GM10266 (cell line): ENCODE data around the gene NFIA.

Source experiments
- DNase-seq: peaks from one replicate; pipeline ENCODE4 v3.0.0; 2012; ENCODE audit errors: extremely low spot score
- TF ChIP-seq, protein P1 (sequence below): IDR thresholded peaks from 2 replicates; pipeline ENCODE4 v1.5.1; 2012; ENCODE audit warnings: mild to moderate bottlenecking, low read depth; ENCODE audit not compliant: control insufficient read depth, insufficient read depth; ENCODE audit errors: missing control alignments

The NFIA gene

DNA sequence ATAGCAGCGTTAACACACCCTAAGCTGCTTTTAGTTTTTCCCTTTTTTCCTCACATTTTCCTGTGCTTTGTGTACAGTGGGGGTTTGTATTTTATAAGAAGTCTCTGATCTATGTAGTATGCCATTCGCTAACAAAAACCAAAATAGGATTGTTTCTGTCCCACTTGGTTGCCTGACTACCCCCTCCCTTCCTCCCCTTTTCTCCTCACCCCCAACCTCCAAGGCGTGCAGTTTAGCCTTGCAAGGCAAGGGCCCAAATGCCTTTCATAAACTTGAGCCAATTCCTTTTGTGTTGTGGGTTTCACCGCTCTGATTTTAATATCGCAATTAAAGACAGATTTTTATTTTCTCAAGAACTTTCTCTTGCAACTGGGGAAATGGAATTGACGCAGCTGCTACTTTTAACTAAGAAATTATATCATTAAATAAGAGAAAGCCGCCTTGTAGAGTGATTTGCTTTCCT, 365.6 kb downstream of the NFIA start:
- TF ChIP-seq, protein P1, sequence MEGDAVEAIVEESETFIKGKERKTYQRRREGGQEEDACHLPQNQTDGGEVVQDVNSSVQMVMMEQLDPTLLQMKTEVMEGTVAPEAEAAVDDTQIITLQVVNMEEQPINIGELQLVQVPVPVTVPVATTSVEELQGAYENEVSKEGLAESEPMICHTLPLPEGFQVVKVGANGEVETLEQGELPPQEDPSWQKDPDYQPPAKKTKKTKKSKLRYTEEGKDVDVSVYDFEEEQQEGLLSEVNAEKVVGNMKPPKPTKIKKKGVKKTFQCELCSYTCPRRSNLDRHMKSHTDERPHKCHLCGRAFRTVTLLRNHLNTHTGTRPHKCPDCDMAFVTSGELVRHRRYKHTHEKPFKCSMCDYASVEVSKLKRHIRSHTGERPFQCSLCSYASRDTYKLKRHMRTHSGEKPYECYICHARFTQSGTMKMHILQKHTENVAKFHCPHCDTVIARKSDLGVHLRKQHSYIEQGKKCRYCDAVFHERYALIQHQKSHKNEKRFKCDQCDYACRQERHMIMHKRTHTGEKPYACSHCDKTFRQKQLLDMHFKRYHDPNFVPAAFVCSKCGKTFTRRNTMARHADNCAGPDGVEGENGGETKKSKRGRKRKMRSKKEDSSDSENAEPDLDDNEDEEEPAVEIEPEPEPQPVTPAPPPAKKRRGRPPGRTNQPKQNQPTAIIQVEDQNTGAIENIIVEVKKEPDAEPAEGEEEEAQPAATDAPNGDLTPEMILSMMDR: no peak
- DNase-seq: no peak

DNA sequence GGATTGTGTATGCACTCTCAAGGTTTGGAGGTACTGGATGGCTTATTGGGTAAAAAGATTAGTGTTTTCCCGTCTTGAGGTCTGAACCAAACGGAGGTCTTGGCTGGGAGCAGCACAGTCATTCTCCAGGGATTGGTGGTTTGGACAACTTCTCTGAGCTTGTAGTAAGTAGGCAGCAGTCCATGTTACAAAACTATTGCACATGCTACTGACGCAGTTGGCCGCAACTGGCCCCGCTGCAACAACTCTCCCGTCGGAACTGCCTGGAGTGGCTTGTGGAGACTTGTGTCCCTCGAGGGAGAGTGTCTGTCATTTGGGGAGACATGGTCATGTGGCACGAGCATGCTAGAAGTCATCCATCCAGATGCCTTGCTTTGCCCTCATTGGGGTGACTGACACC, 366.6 kb downstream of the NFIA start:
- TF ChIP-seq, protein P1: no peak
- no peak for DNase-seq

DNA sequence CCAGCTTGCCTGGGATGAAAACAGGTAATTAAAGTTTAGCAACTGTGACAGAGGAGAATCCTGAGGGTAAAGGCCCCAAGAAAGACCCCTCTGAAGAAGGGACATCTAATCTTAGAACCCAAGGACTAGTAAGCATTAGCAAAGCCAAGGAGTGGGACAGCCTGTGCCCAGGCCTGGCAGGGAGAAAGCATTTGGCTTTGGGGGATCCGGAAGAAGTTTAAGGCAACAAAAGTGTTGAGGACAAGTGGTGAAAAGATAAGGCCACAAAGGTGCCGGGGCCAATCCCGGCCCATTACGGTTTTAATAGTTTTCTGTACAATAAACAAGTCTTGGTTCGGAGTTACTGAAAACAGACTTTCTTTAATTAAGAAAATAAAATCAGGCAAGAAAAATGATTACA, 367.0 kb downstream of the NFIA start:
- DNase-seq: no peak

DNA sequence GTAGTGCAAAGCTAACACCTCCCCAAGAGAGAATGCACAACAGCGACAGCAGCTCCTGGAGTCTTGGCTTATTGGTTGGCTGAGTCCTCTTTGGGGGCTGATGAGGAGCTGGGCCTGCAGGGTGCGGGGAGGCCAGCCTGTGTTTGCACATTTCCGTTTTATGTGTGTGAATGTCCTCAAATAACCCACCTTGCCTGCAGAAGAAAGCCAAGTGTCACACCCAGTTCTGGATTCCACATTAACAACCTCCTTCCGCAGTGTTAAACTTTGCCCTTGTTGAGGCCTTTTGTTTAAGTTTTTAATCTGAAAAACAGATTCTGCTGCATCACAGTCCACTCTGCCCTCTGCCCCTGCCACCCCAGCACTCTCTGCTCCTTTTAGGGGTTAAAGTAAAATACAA, 368.1 kb downstream of the NFIA start:
- DNase-seq: no peak
- TF ChIP-seq, protein P1: no peak

More for the DNA sequence above, 367.0 kb downstream of the NFIA start:
- TF ChIP-seq, protein P1: no peak

DNA sequence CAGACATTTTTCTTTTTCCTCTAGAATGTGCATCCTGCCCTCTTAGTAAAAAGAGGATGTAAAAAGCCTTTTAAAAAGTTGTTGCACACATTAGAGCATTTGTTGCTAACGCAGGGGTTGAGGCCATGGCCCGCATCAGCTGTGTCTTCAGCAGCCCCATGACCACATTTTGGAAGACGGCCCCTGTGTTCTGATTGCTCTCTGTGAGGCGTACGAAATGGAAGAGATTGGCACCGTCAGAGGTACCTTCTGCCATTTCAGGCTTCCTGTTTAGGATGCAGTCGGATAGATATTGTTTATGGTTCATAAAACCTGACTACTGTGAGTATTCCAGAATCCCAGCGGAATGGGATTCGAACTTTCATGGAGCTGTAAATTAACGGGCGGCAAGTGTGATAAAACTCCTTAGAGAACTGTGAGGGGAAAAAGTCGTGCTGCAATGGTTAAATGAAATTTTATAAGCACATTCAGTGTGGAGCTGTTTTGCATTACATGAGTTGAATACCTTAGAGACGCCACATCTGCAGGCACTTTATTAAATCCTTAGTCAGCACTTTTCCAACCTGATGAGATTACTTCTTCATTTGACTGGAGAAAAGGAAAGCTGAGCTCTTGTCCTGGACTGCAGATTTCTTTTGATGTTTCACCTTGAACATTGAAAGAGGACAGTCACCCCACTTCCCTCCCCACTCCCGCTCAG, 368.7 kb downstream of the NFIA start:
- TF ChIP-seq, protein P1: no peak
- no peak for DNase-seq

DNA sequence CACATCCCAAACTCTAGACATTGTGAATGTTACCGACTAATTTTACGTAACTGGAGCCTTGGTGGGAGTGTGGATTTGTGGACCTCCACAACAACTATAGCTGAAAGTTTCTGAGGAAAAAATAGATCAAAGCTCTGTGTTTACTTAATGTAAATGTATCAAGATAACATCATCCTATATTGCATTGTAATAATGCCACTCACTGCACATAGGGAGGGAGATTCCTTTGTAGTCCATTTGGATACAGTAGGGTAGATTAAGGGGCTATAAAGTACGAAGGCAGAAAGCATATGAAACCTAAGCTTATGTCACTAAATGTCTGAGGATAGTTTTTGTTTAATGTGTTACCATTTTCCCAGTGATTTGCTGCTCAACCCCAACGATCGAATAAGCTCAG, 369.2 kb downstream of the NFIA start:
- TF ChIP-seq, protein P1: no peak

DNA sequence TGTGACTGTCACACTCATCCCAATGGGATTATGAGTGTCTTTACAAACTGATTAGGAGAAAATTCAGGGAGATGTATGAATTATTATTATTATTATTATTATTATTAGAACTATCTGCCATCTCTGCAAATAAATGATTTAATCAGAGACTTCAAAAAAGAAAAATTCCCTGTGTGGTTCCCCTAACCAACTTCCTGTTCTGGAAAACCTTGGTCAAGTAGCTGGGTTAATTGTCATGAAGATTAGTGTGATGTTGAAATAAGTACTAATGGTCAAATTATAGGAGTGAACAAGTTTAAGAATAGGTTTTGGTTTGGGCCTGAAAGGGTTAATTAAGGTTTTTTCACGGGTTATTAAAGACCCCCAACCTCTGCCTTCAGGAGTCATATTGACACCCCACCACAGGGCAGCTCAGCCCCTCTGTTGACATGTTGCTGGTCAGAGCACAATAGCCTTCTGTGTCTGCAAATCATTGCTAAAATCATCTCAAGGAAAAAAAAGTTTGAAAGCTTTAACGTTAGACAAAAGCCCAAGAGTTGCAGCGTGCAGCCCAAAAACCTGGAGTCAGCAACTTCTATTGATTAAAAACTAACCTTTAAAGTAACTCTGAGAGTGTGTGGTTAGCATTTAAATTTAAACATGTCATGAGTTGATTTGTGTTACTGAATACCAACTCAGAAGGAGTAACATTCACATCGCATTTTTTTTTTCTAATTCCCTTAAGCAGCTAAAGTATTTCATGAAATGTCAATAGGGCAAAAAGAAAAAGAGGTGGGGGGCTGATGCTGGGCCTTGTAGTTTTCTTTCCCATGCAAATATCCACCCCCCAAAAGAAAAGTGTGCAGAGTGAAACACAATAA, 370.0 kb downstream of the NFIA start:
- no peak for DNase-seq
- TF ChIP-seq, protein P1: no peak

More for the DNA sequence above, 369.2 kb downstream of the NFIA start:
- no peak for DNase-seq
